NCI-H1105 (cell line): ENCODE measurements around the gene NUP42.

Experiments
- DNase-seq: peaks from one replicate; lab custom pipeline; 2025; lab: John Stamatoyannopoulos, UW

Gene NUP42

DNA sequence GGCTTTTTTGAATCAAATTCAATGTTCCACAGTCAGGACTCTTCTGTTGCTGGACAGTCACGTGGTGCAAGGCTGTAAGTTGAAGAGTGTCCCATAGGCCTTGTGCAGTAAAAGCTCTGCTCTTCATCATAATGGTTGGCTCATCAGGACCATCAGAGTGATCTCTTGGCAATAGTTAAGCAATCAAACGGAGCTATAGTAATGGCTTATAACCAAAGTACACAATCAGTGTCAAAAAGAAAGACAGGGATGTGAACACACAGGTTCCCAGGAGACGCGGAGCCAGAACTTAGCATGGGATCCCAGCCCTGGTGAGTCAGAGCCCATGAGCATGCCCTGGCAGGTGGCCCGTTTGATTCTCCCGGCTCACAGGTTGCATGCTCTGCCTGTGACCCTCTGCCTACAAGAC is 54.0 kb downstream of the NUP42 start:
- no peak for DNase-seq

- DNase-seq: no peak
These were observed 55.2 kb downstream of the NUP42 start for GRCh38 chr7:23237000-23237399.

DNA sequence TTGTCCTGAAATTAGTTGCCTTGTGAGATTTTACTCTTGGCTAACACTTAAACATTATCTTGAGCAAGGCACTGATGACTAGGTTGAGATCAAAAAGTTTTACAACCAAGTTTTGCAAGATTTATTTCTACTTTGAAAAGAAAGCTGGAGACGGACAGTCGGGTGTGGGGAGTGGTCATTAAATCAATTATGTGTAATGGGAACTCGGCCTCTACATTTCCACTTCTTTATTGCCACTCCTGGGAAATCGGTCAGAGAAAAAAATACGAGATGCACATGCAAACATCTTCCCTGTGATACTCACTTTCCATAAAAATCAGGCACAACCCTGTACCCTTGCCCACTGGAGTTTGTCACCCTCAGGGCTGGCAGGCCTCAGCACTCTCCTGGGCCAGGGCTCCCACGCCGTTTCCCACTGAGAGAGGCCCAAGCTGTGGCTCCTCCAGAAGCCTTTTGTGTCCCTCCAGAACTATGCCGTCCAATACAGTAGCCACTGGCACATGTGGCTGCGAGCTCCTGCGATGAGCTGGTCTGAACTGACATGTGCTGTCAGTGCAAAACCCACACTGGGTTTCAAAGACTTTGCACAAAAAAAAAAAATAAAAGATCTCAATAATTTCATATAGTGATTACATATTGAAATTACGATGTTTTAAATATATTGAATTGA is 57.3 kb downstream of the NUP42 start:
- no peak for DNase-seq

DNA sequence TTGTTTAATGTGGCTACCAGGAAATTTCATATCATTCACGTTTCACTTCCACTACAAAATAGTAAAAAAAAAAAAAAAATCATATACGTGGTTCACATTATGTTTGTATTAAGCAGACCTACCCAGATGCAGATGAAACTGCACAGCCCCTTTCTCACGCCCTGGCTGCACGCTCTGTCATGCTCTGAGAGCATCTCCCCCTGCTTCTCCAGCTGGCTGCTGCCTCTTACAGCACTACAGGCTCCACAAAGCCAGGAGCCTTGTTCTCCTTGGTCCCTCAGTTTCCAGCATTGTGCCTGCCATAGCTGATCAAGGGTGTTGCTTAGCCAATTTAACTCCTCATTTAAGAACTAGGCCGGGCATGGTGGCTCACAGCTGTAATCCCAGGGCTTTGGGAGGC is 57.9 kb downstream of the NUP42 start:
- no peak for DNase-seq

DNA sequence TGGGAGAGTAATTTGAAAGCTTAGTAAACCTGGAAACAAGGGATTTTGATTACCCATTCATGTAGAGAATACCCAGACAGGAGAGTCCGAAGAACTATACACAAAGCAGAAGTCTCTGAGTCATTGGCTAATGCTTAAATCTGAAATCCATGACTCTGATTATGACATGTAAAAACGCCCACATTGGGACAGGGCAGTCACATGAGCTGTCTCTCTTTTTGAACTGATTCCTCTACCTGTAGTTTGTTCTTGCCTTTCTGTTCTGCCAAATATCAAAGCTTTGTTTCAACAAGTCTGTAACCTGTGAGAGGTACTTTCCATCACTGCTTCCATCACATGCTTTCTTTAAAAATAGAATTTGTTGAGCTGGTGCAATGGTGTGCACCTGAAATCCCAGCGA is 60.5 kb downstream of the NUP42 start:
- DNase-seq: no peak

DNA sequence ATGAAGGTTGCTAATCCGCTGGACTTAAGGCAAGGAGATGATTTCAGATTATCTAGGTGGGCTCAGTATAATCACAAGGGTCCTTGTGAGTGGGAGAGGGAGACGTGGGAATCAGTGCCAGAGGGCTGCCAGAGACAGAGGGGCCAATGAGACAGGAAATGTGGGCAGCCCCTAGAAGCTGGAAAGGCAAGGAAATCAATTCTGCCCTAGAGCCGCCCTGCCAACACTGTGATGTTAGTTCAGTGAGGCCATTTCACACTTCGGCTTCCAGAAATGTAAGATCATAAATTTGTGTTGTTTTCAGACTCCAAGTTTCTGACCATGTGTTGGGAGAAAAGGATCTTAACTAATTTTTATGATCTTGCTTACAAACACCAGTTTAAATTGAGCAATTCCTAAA is 61.1 kb downstream of the NUP42 start:
- DNase-seq: no peak

- no peak for DNase-seq
These were observed 64.7 kb downstream of the NUP42 start, which contains the start of gene GPNMB for GRCh38 chr7:23246555-23246954. Gene GPNMB (plus strand): TSS chr7:23246775. CDS start chr7:23246858, 83 bp downstream.

GRCh38 chr7:23247046-23247602 is 65.3 kb downstream of the NUP42 start:
- no peak for DNase-seq

DNA sequence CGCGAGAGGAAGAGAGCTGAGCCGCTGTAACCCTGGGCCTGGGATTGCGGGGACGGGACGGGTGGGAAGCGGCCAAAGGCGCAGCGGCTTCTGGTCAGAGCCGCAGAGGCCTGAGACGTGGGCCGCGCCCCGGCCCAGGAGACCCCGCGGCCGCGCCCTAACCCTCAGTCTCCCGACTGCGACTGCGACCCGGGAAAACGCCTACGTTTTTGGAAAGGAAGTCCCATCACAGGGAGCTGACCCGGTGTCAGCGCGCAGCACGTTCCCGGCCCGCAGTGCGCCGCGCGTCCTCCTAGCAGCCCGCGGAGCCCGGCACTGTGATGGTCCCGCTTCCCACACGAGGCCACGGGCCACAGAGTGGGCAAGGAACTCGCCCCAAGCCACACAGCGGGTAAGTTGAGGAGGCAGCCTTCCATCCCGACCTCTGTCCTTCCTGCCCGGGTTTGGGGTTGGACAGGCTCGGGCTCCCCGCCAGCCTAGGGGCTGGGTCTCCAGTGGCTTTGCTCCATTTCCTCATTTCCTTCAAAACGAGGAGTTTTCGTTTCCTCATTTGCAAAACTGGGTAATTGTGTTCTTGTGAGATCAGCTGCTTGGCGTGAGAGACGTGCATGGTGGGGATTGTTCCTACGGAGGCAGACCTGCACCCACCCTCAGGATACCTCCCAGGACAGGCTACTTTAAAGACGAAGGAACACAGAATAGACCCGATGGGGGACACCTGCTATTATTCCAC is 65.9 kb downstream of the NUP42 start:
- no peak for DNase-seq

DNA sequence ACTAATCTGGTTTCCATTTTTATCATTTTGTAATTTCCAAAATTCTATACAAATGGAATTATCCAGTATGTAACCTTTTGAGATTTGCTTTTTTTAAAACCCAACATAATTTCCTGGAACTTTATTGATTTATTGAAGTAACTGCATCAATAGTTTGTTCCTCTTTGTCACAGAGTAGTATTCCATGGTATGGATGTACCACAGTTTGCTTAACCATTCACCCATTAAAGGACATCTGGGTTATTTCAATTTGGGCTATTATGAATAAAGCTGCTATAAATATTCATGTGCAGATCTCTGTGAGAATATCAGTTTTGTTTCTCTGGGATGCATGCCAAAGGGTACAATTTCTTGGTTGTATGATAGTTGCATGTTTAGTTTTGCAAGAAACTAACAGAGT is 67.6 kb downstream of the NUP42 start:
- no peak for DNase-seq
